Measurements from ENCODE around the gene PAK4. TPM values are rescaled to one million over a fixed set of nuclear protein-coding genes. Genes with fewer than 3 reads are reported as not detected.
A peak's percentile ranks its signal among the peaks of the same experiment; 100 is the strongest.

PAK4 gene
- total and polyA plus RNA-seq, 2 experiments from 2014 or later = 20.3 to 39.6 TPM

DNA sequence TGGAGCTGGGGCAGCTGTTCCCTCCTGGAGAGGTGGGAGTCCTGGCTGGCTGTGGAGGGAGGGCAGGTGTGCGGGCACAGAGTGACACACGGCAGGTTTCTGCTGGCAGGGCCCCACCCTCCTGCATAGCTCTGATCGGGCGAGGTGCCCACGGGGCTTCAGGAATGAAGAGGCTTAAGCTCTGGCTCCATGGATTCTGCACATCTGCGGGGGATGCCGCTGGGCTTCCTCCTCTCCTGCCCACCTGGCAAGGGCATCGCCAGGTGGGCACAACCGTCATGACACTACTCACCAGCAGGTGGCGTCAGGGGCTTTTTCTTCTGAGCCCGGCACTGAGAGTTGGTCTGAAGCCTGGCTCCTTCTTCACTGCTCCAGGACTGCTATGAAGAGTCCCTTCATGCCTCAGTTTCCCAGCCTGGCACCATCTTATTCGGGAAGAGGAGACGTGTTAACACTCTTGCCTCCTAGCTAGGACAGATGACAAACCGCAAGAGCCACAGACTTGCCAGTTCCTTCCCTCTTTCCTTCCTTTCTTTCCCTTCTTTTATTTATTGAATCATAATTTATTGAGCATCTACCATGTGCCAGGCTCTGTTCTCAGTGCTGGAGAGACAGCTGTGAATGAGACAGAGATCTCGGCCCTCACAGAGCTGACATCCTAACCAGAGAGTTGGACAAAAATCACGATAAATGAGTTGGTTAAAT is 15.2 kb upstream of the PAK4 start:
- Histone ChIP-seq H3K9me2 (replicated peaks; ENCODE audit: insufficient read depth) (no peaks in the 10 kb centered on the region), H4K20me1 (ENCODE audit: insufficient read depth, poor library complexity, severe bottlenecking) (no peaks in the 10 kb centered on the region), H3K4me2 (no peak overlapping the region), H3K36me3 (replicated peaks; ENCODE audit: insufficient read depth, low read depth) (no peaks in the 10 kb centered on the region), H2AFZ (no peak overlapping the region), H3K4me3 (no peak overlapping the region), H3K4me1 (ENCODE audit: insufficient read depth) (no peaks in the 10 kb centered on the region), H3K79me2 (no peaks in the 10 kb centered on the region), H3K27ac (no peak overlapping the region), H3K27me3 (no peaks in the 10 kb centered on the region), H3K9me3 (ENCODE audit: low read depth) (no peaks in the 10 kb centered on the region)
- DNase-seq (ENCODE audit: low spot score) = peak; percentile 76
- 32% methylated on average over 16 of the region's 16 CpGs for WGBS (ENCODE audit: low lambda C conversion rate, missing lambda C conversion rate)
- TF ChIP-seq, protein P1, sequence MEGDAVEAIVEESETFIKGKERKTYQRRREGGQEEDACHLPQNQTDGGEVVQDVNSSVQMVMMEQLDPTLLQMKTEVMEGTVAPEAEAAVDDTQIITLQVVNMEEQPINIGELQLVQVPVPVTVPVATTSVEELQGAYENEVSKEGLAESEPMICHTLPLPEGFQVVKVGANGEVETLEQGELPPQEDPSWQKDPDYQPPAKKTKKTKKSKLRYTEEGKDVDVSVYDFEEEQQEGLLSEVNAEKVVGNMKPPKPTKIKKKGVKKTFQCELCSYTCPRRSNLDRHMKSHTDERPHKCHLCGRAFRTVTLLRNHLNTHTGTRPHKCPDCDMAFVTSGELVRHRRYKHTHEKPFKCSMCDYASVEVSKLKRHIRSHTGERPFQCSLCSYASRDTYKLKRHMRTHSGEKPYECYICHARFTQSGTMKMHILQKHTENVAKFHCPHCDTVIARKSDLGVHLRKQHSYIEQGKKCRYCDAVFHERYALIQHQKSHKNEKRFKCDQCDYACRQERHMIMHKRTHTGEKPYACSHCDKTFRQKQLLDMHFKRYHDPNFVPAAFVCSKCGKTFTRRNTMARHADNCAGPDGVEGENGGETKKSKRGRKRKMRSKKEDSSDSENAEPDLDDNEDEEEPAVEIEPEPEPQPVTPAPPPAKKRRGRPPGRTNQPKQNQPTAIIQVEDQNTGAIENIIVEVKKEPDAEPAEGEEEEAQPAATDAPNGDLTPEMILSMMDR (IDR thresholded peaks at IDR 0.05; ENCODE audit: poor library complexity) = peak; percentile 64
- TF ChIP-seq EZH2 (IDR thresholded peaks at IDR 0.05; ENCODE audit: borderline replicate concordance) = no peak

- 56% methylated on average over 17 of the region's 18 CpGs for WGBS (ENCODE audit: low lambda C conversion rate, missing lambda C conversion rate)
- H3K4me3 ChIP-seq = no peak overlapping the region
- H4K20me1 ChIP-seq (ENCODE audit: insufficient read depth, poor library complexity, severe bottlenecking) = no peaks in the 10 kb centered on the region
- TF ChIP-seq, protein P1 (IDR thresholded peaks at IDR 0.05; ENCODE audit: poor library complexity) = no peak
- TF ChIP-seq EZH2phosphoT487 (IDR thresholded peaks at IDR 0.05; ENCODE audit: low read depth, severe bottlenecking, unreplicated experiment) (no peak), EZH2 (IDR thresholded peaks at IDR 0.05; ENCODE audit: borderline replicate concordance) (no peak)
- H3K36me3 ChIP-seq (replicated peaks; ENCODE audit: insufficient read depth, low read depth) = no peaks in the 10 kb centered on the region
- no peak overlapping the region for H3K4me2 ChIP-seq
- no peaks in the 10 kb centered on the region for H3K9me3 ChIP-seq (ENCODE audit: low read depth)
- no peaks in the 10 kb centered on the region for H3K4me1 ChIP-seq (ENCODE audit: insufficient read depth)
- no peaks in the 10 kb centered on the region for H3K79me2 ChIP-seq
- no peak for DNase-seq (ENCODE audit: low spot score)
- H3K9me2 ChIP-seq (replicated peaks; ENCODE audit: insufficient read depth) = no peaks in the 10 kb centered on the region
- H2AFZ ChIP-seq = no peak overlapping the region
- H3K27me3 ChIP-seq = no peaks in the 10 kb centered on the region
- H3K27ac ChIP-seq = no peak overlapping the region
These were observed 13.9 kb upstream of the PAK4 start for GRCh38 chr19:39111593-39112199.

DNA sequence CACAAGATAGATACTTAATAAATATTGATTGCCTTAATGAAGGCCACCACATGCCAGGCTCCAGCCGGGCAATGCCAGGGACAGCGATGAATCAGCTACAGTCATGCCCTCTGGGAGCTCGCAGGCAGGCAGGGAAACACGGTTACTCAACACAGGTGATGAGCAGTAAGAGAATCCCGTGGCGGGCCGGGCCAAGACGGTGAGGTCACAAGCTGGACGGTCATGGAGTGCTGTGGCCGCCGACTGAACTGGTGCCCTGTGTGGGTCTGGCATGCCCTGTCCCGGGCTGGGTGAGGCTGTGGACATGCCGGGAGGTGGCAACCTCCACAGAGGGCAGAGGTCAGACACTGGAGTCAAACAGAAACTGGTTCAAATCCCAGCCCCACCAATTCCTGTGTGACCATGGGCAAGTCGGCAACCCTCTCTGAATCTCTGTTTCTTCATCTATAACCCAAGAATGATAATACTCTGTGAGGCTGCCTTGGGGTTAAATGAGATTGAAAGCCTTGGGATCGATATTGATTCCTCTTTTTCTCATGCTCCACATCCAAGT is 13.2 kb upstream of the PAK4 start:
- Histone ChIP-seq H3K4me1 (ENCODE audit: insufficient read depth) (no peaks in the 10 kb centered on the region), H3K36me3 (replicated peaks; ENCODE audit: insufficient read depth, low read depth) (no peaks in the 10 kb centered on the region), H3K27ac (no peak overlapping the region), H3K9me3 (ENCODE audit: low read depth) (no peaks in the 10 kb centered on the region), H2AFZ (no peak overlapping the region), H4K20me1 (ENCODE audit: insufficient read depth, poor library complexity, severe bottlenecking) (no peaks in the 10 kb centered on the region), H3K4me2 (no peak overlapping the region), H3K79me2 (no peaks in the 10 kb centered on the region), H3K4me3 (no peak overlapping the region), H3K27me3 (no peaks in the 10 kb centered on the region), H3K9me2 (replicated peaks; ENCODE audit: insufficient read depth) (no peaks in the 10 kb centered on the region)
- no peak for DNase-seq (ENCODE audit: low spot score)
- TF ChIP-seq, protein P1 (IDR thresholded peaks at IDR 0.05; ENCODE audit: poor library complexity) = no peak
- TF ChIP-seq EZH2phosphoT487 (IDR thresholded peaks at IDR 0.05; ENCODE audit: low read depth, severe bottlenecking, unreplicated experiment) (no peak), EZH2 (IDR thresholded peaks at IDR 0.05; ENCODE audit: borderline replicate concordance) (no peak)
- 95% methylated on average over 15 of the region's 15 CpGs for WGBS (ENCODE audit: low lambda C conversion rate, missing lambda C conversion rate)
